22Rv1 (cell line): Measurements from ENCODE around the gene MAP6D1.

Experiments used
- ZFX ChIP-seq: fragments of 450-650 bp; IDR thresholded peaks from 2 replicates; pipeline ENCODE4 v1.6.1; 2017; ENCODE audit warnings: antibody characterized with exemption, borderline replicate concordance
- TF ChIP-seq, protein P1 (sequence below): fragments of 450-650 bp; IDR thresholded peaks from 2 replicates; pipeline ENCODE4 v1.5.1; 2017; ENCODE audit warnings: mild to moderate bottlenecking

- TF ChIP-seq, protein P1, sequence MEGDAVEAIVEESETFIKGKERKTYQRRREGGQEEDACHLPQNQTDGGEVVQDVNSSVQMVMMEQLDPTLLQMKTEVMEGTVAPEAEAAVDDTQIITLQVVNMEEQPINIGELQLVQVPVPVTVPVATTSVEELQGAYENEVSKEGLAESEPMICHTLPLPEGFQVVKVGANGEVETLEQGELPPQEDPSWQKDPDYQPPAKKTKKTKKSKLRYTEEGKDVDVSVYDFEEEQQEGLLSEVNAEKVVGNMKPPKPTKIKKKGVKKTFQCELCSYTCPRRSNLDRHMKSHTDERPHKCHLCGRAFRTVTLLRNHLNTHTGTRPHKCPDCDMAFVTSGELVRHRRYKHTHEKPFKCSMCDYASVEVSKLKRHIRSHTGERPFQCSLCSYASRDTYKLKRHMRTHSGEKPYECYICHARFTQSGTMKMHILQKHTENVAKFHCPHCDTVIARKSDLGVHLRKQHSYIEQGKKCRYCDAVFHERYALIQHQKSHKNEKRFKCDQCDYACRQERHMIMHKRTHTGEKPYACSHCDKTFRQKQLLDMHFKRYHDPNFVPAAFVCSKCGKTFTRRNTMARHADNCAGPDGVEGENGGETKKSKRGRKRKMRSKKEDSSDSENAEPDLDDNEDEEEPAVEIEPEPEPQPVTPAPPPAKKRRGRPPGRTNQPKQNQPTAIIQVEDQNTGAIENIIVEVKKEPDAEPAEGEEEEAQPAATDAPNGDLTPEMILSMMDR = no peak
- TF ChIP-seq ZFX = no peak
These were observed 5.5 kb downstream of the MAP6D1 start for GRCh38 chr3:183819831-183820230.
